ENCODE results near the gene MKNK2. TPM values are rescaled to one million over a fixed set of nuclear protein-coding genes. Genes with fewer than 3 reads are reported as not detected.

The MKNK2 gene
- total RNA-seq, 1 donor, result 82.5 TPM

DNA sequence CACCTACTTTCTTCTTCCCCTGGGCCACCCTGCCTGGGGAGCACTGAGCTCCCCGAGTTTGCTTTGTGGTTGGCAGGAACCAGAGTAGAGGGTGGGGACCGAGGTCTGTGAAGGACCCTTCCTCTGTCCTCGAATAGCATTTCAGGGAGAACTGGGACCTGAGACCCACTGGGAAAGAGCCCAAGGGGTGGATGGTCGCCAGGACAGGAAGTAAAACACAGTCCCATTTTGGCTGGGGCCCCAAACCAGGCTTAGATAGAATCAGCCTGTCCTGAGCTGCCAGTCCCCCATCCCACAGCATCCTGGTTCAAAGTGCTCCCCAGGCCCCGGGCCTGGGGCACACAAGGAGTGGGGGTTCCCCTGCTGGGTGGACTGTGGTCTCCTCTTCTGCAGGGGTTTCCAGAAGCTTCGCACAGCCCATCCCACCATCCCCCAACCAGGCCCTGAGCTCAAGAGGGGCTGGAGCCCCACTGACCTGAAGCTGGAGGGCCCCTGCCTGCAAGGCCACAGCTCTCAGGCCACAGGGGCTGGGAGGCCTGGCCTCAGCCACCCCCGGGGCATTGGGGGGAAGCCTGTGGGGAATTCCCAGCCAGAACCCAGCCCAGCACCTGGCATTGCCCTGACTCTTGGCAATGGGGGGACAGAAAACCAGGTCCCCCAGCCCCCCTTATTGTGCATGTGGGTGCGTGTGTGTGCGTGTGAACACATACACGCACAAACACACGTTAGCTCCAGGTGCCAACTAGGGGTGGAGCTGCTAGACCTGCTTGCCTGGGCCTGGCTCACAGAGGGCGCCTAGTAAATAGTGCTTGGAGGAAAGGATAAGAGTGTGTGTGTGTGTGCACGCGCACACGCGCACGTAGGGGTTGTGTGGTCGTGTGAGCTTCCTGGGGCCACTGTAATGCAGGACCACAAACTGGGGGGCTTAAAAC is 995 bp upstream of the MKNK2 start:
- Histone ChIP-seq H2AFZ (ENCODE audit: low read length) (peak overlapping the region; percentile 90), H3K4me1 (ENCODE audit: insufficient read depth, low read length) (peaks cover 27% of the 10 kb centered on the region), H3K79me2 (ENCODE audit: insufficient read depth, low read length) (peaks cover 38% of the 10 kb centered on the region), H3K9me3 (ENCODE audit: low read depth, low read length) (no peaks in the 10 kb centered on the region), H3K27ac (ENCODE audit: low read depth, low read length) (peak overlapping the region; percentile 63), H3K4me2 (ENCODE audit: insufficient read depth, low read length) (peak overlapping the region; percentile 83), H4K20me1 (ENCODE audit: insufficient read depth, low read length) (peaks cover 36% of the 10 kb centered on the region), H3K36me3 (ENCODE audit: insufficient read depth, low read length) (no peaks in the 10 kb centered on the region), H3K4me3 (ENCODE audit: insufficient read depth, low read length) (peak overlapping the region; percentile 86), H3K27me3 (ENCODE audit: insufficient read depth, low read length) (no peaks in the 10 kb centered on the region)
- TF ChIP-seq, protein P1, sequence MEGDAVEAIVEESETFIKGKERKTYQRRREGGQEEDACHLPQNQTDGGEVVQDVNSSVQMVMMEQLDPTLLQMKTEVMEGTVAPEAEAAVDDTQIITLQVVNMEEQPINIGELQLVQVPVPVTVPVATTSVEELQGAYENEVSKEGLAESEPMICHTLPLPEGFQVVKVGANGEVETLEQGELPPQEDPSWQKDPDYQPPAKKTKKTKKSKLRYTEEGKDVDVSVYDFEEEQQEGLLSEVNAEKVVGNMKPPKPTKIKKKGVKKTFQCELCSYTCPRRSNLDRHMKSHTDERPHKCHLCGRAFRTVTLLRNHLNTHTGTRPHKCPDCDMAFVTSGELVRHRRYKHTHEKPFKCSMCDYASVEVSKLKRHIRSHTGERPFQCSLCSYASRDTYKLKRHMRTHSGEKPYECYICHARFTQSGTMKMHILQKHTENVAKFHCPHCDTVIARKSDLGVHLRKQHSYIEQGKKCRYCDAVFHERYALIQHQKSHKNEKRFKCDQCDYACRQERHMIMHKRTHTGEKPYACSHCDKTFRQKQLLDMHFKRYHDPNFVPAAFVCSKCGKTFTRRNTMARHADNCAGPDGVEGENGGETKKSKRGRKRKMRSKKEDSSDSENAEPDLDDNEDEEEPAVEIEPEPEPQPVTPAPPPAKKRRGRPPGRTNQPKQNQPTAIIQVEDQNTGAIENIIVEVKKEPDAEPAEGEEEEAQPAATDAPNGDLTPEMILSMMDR (IDR thresholded peaks at IDR 0.05; ENCODE audit: extremely low read depth, low read depth, low read length), result no peak
- peak; percentile 51 for DNase-seq (ENCODE audit: insufficient read length, low spot score, missing footprints)

DNA sequence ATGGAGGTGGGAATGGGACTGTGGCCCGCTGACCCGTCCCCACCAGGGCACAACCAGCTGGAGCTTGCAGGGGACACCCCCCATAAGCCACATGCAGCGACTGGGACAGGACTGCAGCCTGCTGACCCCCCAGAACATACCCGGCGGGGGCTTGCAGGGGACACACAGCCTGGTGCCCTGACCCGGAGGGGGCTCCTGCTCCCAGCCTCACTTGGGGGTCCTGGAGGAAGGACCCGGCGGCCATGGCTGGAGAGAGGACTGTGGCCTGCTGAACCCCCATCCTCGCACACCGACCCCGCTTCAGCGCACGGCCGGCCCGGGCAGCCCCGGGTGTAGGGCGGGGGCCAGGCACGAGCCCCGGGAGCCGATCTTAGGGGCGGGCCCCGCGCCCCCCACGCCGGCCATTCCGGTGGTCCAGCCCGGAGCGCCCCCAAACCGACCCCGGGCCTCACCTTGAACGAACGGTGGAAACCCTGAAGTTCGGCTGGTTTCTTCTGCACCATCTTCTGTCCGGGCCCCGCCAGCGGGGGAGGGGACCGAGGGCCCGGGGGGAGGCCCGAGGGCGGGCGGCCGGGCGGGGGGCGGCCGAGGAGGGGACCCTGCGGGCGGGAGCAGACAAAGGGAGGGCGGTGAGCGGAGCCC is 574 bp downstream of the MKNK2 start:
- Histone ChIP-seq H3K4me1 (ENCODE audit: insufficient read depth, low read length) (peaks cover 22% of the 10 kb centered on the region), H3K27ac (ENCODE audit: low read depth, low read length) (peak overlapping the region; percentile 58), H3K9me3 (ENCODE audit: low read depth, low read length) (no peaks in the 10 kb centered on the region), H2AFZ (ENCODE audit: low read length) (no peak overlapping the region), H3K36me3 (ENCODE audit: insufficient read depth, low read length) (peaks cover 14% of the 10 kb centered on the region), H3K4me2 (ENCODE audit: insufficient read depth, low read length) (peak overlapping the region; percentile 96), H3K4me3 (ENCODE audit: insufficient read depth, low read length) (peak overlapping the region; percentile 86), H3K27me3 (ENCODE audit: insufficient read depth, low read length) (no peaks in the 10 kb centered on the region), H3K79me2 (ENCODE audit: insufficient read depth, low read length) (peaks cover 50% of the 10 kb centered on the region), H4K20me1 (ENCODE audit: insufficient read depth, low read length) (peaks cover 51% of the 10 kb centered on the region)
- DNase-seq (ENCODE audit: insufficient read length, low spot score, missing footprints), result peak; percentile 93
- TF ChIP-seq, protein P1 (IDR thresholded peaks at IDR 0.05; ENCODE audit: extremely low read depth, low read depth, low read length), result no peak

DNA sequence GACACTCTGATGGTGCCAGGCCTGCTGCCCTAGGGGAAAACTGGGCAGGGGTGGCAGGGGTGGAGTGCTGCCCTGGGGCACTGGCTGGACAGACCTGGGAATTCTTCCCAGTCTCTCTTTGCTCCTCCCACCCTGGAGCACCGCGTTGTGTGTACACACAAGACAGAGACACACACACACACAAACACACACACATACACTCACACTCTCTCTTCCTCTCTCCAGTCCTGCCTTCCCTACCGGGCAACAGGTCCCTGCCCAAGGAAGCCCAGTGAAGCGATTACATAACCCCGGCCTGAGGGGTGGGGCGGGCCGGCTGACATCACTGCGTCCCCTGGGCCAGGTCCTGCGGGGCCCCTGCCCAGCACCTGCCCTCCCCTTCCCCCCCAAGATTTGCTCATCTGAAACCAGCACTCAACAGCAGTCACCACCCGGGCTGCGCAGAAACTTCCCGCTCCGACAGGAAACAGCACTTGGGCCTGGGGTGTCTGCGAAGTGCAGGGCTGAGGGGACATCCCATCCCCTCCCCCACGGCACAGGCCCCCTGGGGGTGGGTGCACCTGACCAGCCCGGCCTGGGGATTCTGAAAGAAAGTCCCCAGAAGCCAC is 1.2 kb downstream of the MKNK2 start:
- Histone ChIP-seq H2AFZ (ENCODE audit: low read length) (no peak overlapping the region), H3K79me2 (ENCODE audit: insufficient read depth, low read length) (peaks cover 55% of the 10 kb centered on the region)

More for the DNA sequence above, 1.2 kb downstream of the MKNK2 start:
- Histone ChIP-seq H3K4me1 (ENCODE audit: insufficient read depth, low read length) (peaks cover 22% of the 10 kb centered on the region), H3K4me3 (ENCODE audit: insufficient read depth, low read length) (peak overlapping the region; percentile 86), H3K27me3 (ENCODE audit: insufficient read depth, low read length) (no peaks in the 10 kb centered on the region), H3K36me3 (ENCODE audit: insufficient read depth, low read length) (peaks cover 14% of the 10 kb centered on the region), H3K9me3 (ENCODE audit: low read depth, low read length) (no peaks in the 10 kb centered on the region), H3K4me2 (ENCODE audit: insufficient read depth, low read length) (peak overlapping the region; percentile 96), H4K20me1 (ENCODE audit: insufficient read depth, low read length) (peaks cover 57% of the 10 kb centered on the region), H3K27ac (ENCODE audit: low read depth, low read length) (peak overlapping the region; percentile 58)
- peak; percentile 97 for DNase-seq (ENCODE audit: insufficient read length, low spot score, missing footprints)
- TF ChIP-seq, protein P1 (IDR thresholded peaks at IDR 0.05; ENCODE audit: extremely low read depth, low read depth, low read length), result no peak

Data from osteoblast (primary cell).